Mammary epithelial cell (primary cell): ENCODE data around the gene CFAP61.

Experiments used
- EZH2 ChIP-seq: IDR thresholded peaks from 2 replicates; pipeline ENCODE4 v1.6.1; 2012; ENCODE audit warnings: low read length, inconsistent platforms, borderline replicate concordance
- TF ChIP-seq, protein P1 (sequence below), 2 donors: IDR thresholded peaks in 1 of 2; conservative IDR thresholded peaks in 1 of 2; 2 replicates each; pipeline ENCODE4 v1.5.1; 2011 to 2012; ENCODE audit warnings: inconsistent platforms in 2 of 2, low read length in 2 of 2, mild to moderate bottlenecking in 2 of 2, control low read depth in 1 of 2, low read depth in 1 of 2; ENCODE audit not compliant: insufficient read depth in 1 of 2; ENCODE audit errors: extremely low read depth in 1 of 2

DNA sequence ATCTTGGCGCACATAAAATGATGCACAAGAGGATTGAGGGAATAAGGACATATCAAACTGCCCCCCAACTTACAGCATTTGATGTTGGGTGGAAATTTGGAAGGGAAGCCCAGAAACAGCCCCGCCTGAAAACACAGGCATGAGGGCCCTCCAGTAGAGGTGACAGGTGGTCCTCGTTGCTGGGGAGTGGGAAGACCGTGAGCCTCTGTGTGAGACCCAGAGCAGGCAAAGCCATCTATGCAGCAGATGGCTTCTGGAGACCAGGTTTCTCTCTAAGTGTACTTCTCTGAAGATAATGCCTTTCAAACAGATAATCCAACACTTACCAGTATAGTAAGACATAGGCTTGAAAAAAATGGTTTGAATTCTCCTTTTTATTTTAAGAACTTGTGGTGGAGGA is 183.3 kb downstream of the CFAP61 start:
- TF ChIP-seq, protein P1, sequence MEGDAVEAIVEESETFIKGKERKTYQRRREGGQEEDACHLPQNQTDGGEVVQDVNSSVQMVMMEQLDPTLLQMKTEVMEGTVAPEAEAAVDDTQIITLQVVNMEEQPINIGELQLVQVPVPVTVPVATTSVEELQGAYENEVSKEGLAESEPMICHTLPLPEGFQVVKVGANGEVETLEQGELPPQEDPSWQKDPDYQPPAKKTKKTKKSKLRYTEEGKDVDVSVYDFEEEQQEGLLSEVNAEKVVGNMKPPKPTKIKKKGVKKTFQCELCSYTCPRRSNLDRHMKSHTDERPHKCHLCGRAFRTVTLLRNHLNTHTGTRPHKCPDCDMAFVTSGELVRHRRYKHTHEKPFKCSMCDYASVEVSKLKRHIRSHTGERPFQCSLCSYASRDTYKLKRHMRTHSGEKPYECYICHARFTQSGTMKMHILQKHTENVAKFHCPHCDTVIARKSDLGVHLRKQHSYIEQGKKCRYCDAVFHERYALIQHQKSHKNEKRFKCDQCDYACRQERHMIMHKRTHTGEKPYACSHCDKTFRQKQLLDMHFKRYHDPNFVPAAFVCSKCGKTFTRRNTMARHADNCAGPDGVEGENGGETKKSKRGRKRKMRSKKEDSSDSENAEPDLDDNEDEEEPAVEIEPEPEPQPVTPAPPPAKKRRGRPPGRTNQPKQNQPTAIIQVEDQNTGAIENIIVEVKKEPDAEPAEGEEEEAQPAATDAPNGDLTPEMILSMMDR (conservative IDR thresholded peaks at IDR 0.05 in 1 of 2, IDR thresholded peaks at IDR 0.05 in 1 of 2; ENCODE audit: extremely low read depth in 1 of 2, insufficient read depth in 1 of 2, low read depth in 1 of 2, low read length in 2 of 2) = no peak
- TF ChIP-seq EZH2 = no peak
